ENCODE data around the gene PRKCH.

GRCh38 chr14:61559641-61560201 is 238.3 kb downstream of the PRKCH start:
- TF ChIP-seq CTCF (IDR thresholded peaks at IDR 0.05; ENCODE audit: poor library complexity): no peak
- no peak for TF ChIP-seq EZH2 (IDR thresholded peaks at IDR 0.05; ENCODE audit: borderline replicate concordance)
- TF ChIP-seq EZH2phosphoT487 (IDR thresholded peaks at IDR 0.05; ENCODE audit: low read depth, severe bottlenecking, unreplicated experiment): no peak

All from hepatocyte (in vitro differentiated cells).